DOHH2 (cell line): Measurements from ENCODE around the gene RNF34.

Experiments
- CTCF ChIP-seq: fragments of 200-600 bp; sonication (generic); IDR thresholded peaks from one replicate; pipeline ENCODE4 v1.5.1; 2014; ENCODE audit warnings: antibody characterized with exemption, mild to moderate bottlenecking, low read depth, low read length; ENCODE audit not compliant: poor library complexity, severe bottlenecking
- EZH2phosphoT487 ChIP-seq: fragments of 200-600 bp; sonication (generic); IDR thresholded peaks from 2 replicates; pipeline ENCODE4 v1.6.1; 2017; ENCODE audit warnings: borderline replicate concordance, mild to moderate bottlenecking, antibody characterized with exemption, low read length, moderate library complexity, mixed read lengths

- TF ChIP-seq CTCF (no peak), EZH2phosphoT487 (no peak)
Observed at GRCh38 chr12:121472150-121472905, 72.4 kb downstream of the RNF34 start.
